Sigmoid colon (tissue), 7 donors: ENCODE measurements around the gene CDHR5. TPM values are rescaled to one million over a fixed set of nuclear protein-coding genes. Genes with fewer than 3 reads are reported as not detected.

Source experiments
- DNase-seq: peaks from one replicate; pipeline ENCODE4 v3.0.0-alpha.2; 2019
- H3K27ac ChIP-seq, 4 donors: fragments of 200-600 bp; sonication (generic); one replicate each; pipeline ENCODE4 v1.5.1; 2016 to 2019; ENCODE audit warnings: mild to moderate bottlenecking in 1 of 4
- H3K27me3 ChIP-seq, 3 donors: fragments of 200-600 bp; sonication (generic); one replicate each; pipeline ENCODE4 v1.5.1; 2019; ENCODE audit warnings: mild to moderate bottlenecking in 1 of 3
- H3K36me3 ChIP-seq, 4 donors: fragments of 200-600 bp; sonication (generic); one replicate each; pipeline ENCODE4 v1.5.1; 2016 to 2019
- H3K4me1 ChIP-seq, 4 donors: fragments of 200-600 bp; sonication (generic); one replicate each; pipeline ENCODE4 v1.5.1; 2017 to 2019
- H3K4me3 ChIP-seq, 4 donors: fragments of 200-600 bp; sonication (generic); one replicate each; pipeline ENCODE4 v1.5.1; 2017 to 2019; ENCODE audit warnings: mild to moderate bottlenecking in 2 of 4, moderate library complexity in 1 of 4
- H3K9me3 ChIP-seq, 4 donors: fragments of 200-600 bp in 3 of 4; sonication (generic) in 3 of 4; one replicate each; pipeline versions ENCODE4 v1.5.1 to v1.6.1; 2013 to 2019
- EP300 ChIP-seq, 4 donors: sonication (generic); formaldehyde crosslinking; IDR thresholded peaks; one replicate each; pipeline ENCODE4 v1.6.1; 2017; ENCODE audit warnings: antibody characterized with exemption in 4 of 4
- POLR2A ChIP-seq, 2 donors: fragments of 450-650 bp; IDR thresholded peaks; one replicate each; pipeline ENCODE4 v1.6.1; 2016; ENCODE audit warnings: antibody characterized with exemption in 2 of 2, mild to moderate bottlenecking in 2 of 2, moderate library complexity in 2 of 2
- POLR2AphosphoS5 ChIP-seq, 4 donors: sonication (generic); formaldehyde crosslinking; IDR thresholded peaks; one replicate each; pipeline ENCODE4 v1.6.1; 2017; ENCODE audit warnings: antibody characterized with exemption in 4 of 4
- WGBS, 2 donors: extraction: QIAGEN DNeasy Blood & Tissue Kit; methylation state at CpG; one replicate each; pipeline ENCODE4 v1.1.7; 2013; 5-methylcytosine and 5-hydroxymethylcytosine counted together
- intact Hi-C: fragments of 100-400 bp; cut with DNase I; formaldehyde crosslinking; loops from one replicate; pipeline ENCODE4 v1.15.1; 2023
- polyA plus RNA-seq, 3 donors: library from polyadenylated mRNA; stranded (reverse); fragments of 200-250 nt; gene quantifications; one replicate each; pipeline ENCODE4 v1.2.3, GENCODE V29; 2013
- total RNA-seq, 4 donors: library from RNA; depleted of rRNA; stranded (reverse); fragments of >200 nt; gene quantifications; one replicate each; pipeline ENCODE4 v1.1.0, GENCODE V29; 2016
- TF ChIP-seq, protein P1 (sequence below), 4 experiments: fragments of 450-650 bp in 3 of 4; fragments of 200-600 bp in 1 of 4; IDR thresholded peaks; one replicate each; pipeline ENCODE4 v1.5.1; 2016 to 2019; ENCODE audit warnings: antibody characterized with exemption in 4 of 4, mild to moderate bottlenecking in 3 of 4, moderate library complexity in 2 of 4
- donor health status: healthy with polysubstance abuse.
- donor health status: Bipolar disorder and iron deficiency.
- donor health status: healthy.

Gene CDHR5
- total and polyA plus RNA-seq, 7 donors, result 1.8 to 136 (median 18.0) TPM; not detected in 2

DNA sequence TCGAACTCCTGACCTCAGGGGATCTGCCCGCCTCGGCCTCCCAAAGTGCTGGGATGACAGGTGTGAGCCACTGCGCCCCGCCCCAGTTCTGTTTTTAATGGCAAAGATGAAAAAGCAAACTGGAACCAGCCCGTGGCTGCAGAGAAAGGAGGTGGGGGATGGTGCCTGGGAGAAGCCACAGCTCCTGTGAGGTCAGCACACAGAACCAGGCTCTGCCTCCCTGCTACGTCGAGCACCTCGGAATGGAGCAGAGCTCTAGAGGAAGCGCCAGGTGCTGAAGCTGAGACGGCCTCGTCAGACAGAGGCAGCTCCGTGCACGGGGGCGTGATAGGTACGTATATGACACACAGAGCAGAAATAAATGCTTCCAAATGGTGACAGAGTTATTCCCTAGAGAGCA, 20.8 kb upstream of the CDHR5 start:
- H3K27me3 ChIP-seq, result peaks cover 0 to 2% (median 0%) of the 10 kb centered on the region in 3 donors
- H3K36me3 ChIP-seq, result peaks cover 0 to 32% (median 2%) of the 10 kb centered on the region in 4 donors
- H3K27ac ChIP-seq, result no peak overlapping the region
- intact Hi-C loops, result no loop called here
- no peaks in the 10 kb centered on the region for H3K4me1 ChIP-seq
- 75 to 79% methylated on average over 16 of the region's 16 CpGs for WGBS, 2 donors
- no peak overlapping the region for H3K4me3 ChIP-seq
- TF ChIP-seq POLR2A (IDR thresholded peaks at IDR 0.05), result no peak
- H3K9me3 ChIP-seq, result no peaks in the 10 kb centered on the region
- no peak for DNase-seq

DNA sequence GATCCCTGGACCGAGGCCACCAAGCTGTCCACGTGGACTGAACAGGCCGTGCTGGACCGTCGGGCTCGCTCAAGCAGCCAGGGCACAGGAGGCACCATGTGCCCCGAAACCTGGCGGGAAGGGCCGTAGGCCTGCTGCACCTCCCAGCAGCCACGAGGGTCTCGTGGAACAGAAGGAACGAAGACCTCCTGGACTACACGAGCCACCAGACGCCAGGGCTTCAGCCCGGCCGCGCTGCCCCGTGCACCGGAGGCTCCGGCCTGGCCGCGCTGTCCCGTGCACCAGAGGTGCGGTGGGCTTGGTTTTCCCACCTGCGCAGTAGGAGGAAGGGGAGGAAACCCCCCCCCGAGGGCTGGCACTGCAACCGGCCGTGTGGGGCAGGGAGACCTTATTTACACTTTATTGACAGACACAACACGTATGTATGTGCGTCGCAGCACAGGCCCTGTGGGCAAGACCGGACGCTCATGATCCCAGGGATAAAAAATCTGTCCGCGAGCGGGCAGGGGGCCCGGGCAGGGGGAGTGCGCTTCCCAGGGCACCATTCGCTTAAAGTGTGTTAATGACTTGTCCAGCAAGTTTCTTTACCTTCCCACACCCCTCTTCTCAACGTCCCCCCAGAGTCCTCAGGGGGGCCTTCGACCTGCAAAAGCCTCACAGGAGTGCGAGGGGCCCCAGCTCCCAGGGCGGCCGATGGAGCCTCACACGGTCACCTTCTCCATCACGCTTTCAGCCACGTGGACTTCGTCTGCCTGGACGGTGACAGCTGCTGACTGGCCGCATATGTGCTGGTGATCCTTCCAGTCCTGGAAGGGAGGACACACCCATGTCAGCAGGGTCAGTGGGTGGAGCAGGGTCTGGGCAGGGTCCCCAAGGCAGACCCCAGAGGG, 19.3 kb upstream of the CDHR5 start:
- H3K9me3 ChIP-seq, result no peaks in the 10 kb centered on the region
- H3K27me3 ChIP-seq, result peaks cover 3 to 16% (median 3%) of the 10 kb centered on the region in 3 donors
- H3K36me3 ChIP-seq, result peaks cover 0 to 33% (median 2%) of the 10 kb centered on the region in 4 donors
- no peak overlapping the region for H3K4me3 ChIP-seq
- 89 to 91% methylated on average over 50 of the region's 50 CpGs for WGBS, 2 donors
- TF ChIP-seq POLR2A (IDR thresholded peaks at IDR 0.05), result no peak
- no peak for TF ChIP-seq POLR2AphosphoS5 (IDR thresholded peaks at IDR 0.05)
- no peak for TF ChIP-seq EP300 (IDR thresholded peaks at IDR 0.05)
- TF ChIP-seq, protein P1, sequence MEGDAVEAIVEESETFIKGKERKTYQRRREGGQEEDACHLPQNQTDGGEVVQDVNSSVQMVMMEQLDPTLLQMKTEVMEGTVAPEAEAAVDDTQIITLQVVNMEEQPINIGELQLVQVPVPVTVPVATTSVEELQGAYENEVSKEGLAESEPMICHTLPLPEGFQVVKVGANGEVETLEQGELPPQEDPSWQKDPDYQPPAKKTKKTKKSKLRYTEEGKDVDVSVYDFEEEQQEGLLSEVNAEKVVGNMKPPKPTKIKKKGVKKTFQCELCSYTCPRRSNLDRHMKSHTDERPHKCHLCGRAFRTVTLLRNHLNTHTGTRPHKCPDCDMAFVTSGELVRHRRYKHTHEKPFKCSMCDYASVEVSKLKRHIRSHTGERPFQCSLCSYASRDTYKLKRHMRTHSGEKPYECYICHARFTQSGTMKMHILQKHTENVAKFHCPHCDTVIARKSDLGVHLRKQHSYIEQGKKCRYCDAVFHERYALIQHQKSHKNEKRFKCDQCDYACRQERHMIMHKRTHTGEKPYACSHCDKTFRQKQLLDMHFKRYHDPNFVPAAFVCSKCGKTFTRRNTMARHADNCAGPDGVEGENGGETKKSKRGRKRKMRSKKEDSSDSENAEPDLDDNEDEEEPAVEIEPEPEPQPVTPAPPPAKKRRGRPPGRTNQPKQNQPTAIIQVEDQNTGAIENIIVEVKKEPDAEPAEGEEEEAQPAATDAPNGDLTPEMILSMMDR (IDR thresholded peaks at IDR 0.05), result no peak
- no peak overlapping the region for H3K27ac ChIP-seq
- peaks cover 0 to 12% (median 11%) of the 10 kb centered on the region in 4 donors for H3K4me1 ChIP-seq
- DNase-seq, result no peak
- intact Hi-C loops, result no loop called here

DNA sequence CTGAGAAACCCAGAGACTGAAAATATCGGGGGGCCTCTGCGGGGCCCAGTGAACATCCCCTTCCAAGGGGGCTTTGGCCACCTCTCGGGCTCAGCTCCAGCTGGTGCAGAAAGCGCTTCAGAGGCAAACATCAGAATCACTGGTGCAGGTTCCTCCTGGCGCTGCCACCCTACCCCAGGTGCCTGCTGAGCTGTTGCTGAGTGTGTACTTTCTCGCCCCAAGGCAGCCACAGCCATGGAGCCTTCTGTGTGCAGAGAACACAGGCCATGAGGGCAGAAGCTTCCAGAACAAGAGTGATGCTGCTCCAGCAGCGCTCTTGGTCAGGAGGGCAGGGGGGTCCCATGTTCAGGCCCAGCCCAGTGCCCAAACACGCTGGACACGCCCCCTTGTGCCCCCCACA, 18.6 kb upstream of the CDHR5 start:
- no peaks in the 10 kb centered on the region for H3K9me3 ChIP-seq
- DNase-seq, result no peak
- TF ChIP-seq, protein P1 (IDR thresholded peaks at IDR 0.05), result no peak
- peaks cover 0 to 33% (median 2%) of the 10 kb centered on the region in 4 donors for H3K36me3 ChIP-seq
- H3K4me3 ChIP-seq, result no peak overlapping the region
- peaks cover 0 to 16% (median 14%) of the 10 kb centered on the region in 4 donors for H3K4me1 ChIP-seq
- H3K27me3 ChIP-seq, result peaks cover 5 to 23% (median 7%) of the 10 kb centered on the region in 3 donors
- H3K27ac ChIP-seq, result no peak overlapping the region
- WGBS, 2 donors, result 90 to 97% methylated on average over 9 of the region's 9 CpGs
- intact Hi-C loops, result no loop called here

DNA sequence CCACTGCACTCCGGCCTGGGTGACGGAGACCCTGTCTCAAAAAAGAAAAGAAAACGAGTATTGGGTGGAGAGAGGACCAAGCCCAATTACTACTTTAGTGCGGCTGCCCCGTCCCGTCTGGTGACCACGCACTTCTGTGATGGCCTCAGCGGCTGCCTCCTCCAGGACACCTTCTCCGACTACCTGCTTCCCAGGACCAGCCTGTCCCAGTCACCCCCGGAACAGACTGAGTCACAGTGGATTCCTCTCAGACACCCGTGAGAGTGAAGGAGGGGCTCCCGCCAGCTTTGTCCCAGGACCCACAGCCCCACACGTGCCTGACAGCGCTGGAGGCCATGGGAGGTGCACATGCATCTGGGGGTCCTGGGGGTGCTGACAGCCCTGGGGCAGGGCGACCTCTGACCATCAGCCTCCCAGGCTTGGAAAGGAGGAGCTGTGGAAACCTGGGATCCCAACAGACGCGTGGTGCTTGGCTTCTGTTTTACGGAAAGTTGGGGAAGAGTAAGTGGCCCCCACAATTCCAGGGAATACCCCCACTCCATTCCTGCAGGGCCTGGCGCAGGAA, 17.1 kb upstream of the CDHR5 start:
- TF ChIP-seq EP300 (IDR thresholded peaks at IDR 0.05), result no peak
- no peak for TF ChIP-seq POLR2AphosphoS5 (IDR thresholded peaks at IDR 0.05)
- TF ChIP-seq, protein P1 (IDR thresholded peaks at IDR 0.05), result no peak
- no peak for TF ChIP-seq POLR2A (IDR thresholded peaks at IDR 0.05)
- WGBS, 2 donors, result 93 to 94% methylated on average over 19 of the region's 19 CpGs
- DNase-seq, result no peak
- H3K4me1 ChIP-seq, result peaks cover 0 to 27% (median 25%) of the 10 kb centered on the region in 4 donors
- intact Hi-C loops, result no loop called here
- no peak overlapping the region for H3K27ac ChIP-seq
- H3K4me3 ChIP-seq, result no peak overlapping the region
- H3K9me3 ChIP-seq, result no peaks in the 10 kb centered on the region
- peaks cover 8 to 38% (median 11%) of the 10 kb centered on the region in 3 donors for H3K27me3 ChIP-seq
- peaks cover 0 to 33% (median 2%) of the 10 kb centered on the region in 4 donors for H3K36me3 ChIP-seq

DNA sequence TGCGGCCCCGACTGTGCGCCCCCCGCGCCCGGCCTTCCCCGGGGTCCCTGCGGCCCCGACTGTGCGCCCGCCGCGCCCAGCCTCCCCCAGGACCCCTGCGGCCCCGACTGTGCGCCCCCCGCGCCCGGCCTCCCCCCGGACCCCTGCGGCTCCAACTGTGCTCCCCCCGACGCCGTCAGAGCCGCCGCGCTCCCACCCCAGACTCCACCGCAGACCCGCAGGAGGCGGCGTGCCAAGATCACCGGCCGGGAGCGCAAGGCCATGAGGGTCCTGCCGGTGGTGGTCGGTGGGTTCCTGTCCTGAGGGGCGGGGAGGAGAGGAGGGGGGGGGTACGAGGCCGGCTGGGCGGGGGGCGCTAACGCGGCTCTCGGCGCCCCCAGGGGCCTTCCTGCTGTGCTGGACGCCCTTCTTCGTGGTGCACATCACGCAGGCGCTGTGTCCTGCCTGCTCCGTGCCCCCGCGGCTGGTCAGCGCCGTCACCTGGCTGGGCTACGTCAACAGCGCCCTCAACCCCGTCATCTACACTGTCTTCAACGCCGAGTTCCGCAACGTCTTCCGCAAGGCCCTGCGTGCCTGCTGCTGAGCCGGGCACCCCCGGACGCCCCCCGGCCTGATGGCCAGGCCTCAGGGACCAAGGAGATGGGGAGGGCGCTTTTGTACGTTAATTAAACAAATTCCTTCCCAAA, 15.4 kb upstream of the CDHR5 start:
- Histone ChIP-seq H3K36me3 (peaks cover 0 to 33% (median 2%) of the 10 kb centered on the region in 4 donors), H3K4me1 (peaks cover 0 to 34% (median 32%) of the 10 kb centered on the region in 4 donors), H3K4me3 (no peak overlapping the region), H3K27me3 (peaks cover 8 to 42% (median 11%) of the 10 kb centered on the region in 3 donors), H3K9me3 (no peaks in the 10 kb centered on the region), H3K27ac (no peak overlapping the region)
- no peak for TF ChIP-seq POLR2A (IDR thresholded peaks at IDR 0.05)
- TF ChIP-seq EP300 (IDR thresholded peaks at IDR 0.05), result no peak
- no peak for TF ChIP-seq POLR2AphosphoS5 (IDR thresholded peaks at IDR 0.05)
- TF ChIP-seq, protein P1 (IDR thresholded peaks at IDR 0.05), result no peak
- intact Hi-C loops, result no loop called here
- 26 to 67% methylated on average over 69 of the region's 69 CpGs for WGBS, 2 donors
- no peak for DNase-seq
